ENCODE data around the gene ZFAND3.

ZFAND3 gene

GRCh38 chr6:37819177-37819801 is at the start of gene ZFAND3:
TSS of gene ZFAND3 (plus strand) at chr6:37819727. CDS start at chr6:37819946, 219 bp downstream.
- peak; percentile 96 for DNase-seq

- DNase-seq, result no peak
Measured at GRCh38 chr6:37774028-37774680, 45.4 kb upstream of the ZFAND3 start.

GRCh38 chr6:37776566-37776965 is 43.0 kb upstream of the ZFAND3 start:
- no peak for DNase-seq

- DNase-seq, result no peak
Measured at GRCh38 chr6:37777272-37777834, 42.2 kb upstream of the ZFAND3 start.

GRCh38 chr6:37779111-37779800 is 40.3 kb upstream of the ZFAND3 start:
- no peak for DNase-seq

- no peak for DNase-seq
Measured at GRCh38 chr6:37779902-37780628, 39.5 kb upstream of the ZFAND3 start.

- no peak for DNase-seq
Measured at GRCh38 chr6:37781788-37782187, 37.7 kb upstream of the ZFAND3 start.

GRCh38 chr6:37783025-37783855 is 36.3 kb upstream of the ZFAND3 start:
- DNase-seq, result no peak

GRCh38 chr6:37783856-37784584 is 35.5 kb upstream of the ZFAND3 start:
- DNase-seq, result no peak

GRCh38 chr6:37784585-37784967 is 35.0 kb upstream of the ZFAND3 start:
- DNase-seq, result no peak

- DNase-seq, result no peak
Measured at GRCh38 chr6:37785002-37785662, 34.4 kb upstream of the ZFAND3 start.

- no peak for DNase-seq
Measured at GRCh38 chr6:37785663-37786270, 33.8 kb upstream of the ZFAND3 start.

GRCh38 chr6:37787216-37787615 is 32.3 kb upstream of the ZFAND3 start:
- DNase-seq, result no peak

GRCh38 chr6:37788259-37788658 is 31.3 kb upstream of the ZFAND3 start:
- no peak for DNase-seq

GRCh38 chr6:37791156-37791919 is 28.2 kb upstream of the ZFAND3 start:
- DNase-seq, result peak; percentile 94

- no peak for DNase-seq
Measured at GRCh38 chr6:37792457-37793033, 27.0 kb upstream of the ZFAND3 start.

- no peak for DNase-seq
Measured at GRCh38 chr6:37793067-37793466, 26.5 kb upstream of the ZFAND3 start.

GRCh38 chr6:37794825-37795224 is 24.7 kb upstream of the ZFAND3 start:
- DNase-seq, result no peak

Measured in activated CD4-positive, alpha-beta T cell treated with anti-CD3 and anti-CD28 coated beads, Interleukin-10, Interleukin-2, amounts not matched to agents 100 ng/mL and 50 ng/mL, durations not matched to agents 16 hours and 8 hours (primary cell).